NCI-H2029 treated with DMSO at 0.1 percent for 48 hours (cell line): ENCODE measurements around the gene TMOD3.

Experiments
- DNase-seq: peaks from one replicate; lab custom pipeline; 2025; lab: John Stamatoyannopoulos, UW

The TMOD3 gene

DNA sequence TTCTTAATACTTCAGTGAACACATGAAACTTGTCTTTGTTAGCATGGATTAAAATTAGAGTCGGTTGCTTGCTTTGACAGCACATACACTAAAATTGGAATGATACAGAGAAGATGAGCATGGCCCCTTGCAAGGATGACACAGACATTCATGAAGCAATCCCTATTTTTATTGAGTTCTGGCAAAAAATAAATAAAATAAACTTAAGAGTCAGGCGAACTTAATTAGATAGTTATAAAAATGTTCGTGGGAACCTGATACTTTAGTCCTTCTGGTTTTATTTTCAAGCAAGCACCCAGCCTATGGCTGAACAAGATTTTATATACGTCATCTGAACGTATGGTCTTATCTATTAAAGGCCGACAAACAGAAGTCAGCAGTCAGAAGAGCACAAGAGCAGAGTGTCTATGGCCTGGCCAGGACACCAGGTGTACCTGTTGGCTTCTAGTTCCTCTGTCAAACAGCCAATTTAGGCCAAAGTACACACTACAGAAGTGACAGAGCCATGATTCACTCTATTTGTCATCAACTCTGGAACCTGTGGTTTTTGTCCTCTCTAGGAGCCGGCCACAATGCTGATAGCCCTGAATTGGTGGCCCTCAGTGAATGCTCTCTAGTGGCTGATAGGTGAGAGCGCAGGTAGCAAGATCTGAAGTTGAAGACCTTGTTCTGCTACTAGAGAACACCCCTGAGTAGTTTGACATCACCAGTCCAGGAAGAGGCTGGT, 77.8 kb downstream of the TMOD3 start:
- peak; percentile 67 for DNase-seq

GRCh38 chr15:51908316-51908715, 78.9 kb downstream of the TMOD3 start:
- DNase-seq: no peak

DNA sequence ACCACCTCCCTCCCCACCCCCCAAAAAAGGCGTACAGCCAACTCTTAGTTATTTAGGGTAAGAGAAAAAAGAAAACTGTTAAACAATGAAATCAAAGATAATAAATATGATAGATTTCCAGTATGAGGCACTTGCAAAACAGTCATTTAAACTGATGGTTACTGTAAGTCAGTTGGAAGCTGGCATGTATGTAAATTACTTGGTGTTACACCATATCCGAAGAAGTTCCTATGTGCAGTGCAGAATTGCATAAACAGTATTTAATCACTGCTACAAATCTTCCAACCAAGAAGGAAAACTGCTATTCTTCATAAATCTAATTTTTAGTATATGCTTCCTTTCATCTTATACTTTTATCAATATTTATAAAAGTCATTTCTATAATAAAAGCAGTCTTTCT, 80.1 kb downstream of the TMOD3 start:
- no peak for DNase-seq

- DNase-seq: no peak
Measured at GRCh38 chr15:51912528-51912927, 83.1 kb downstream of the TMOD3 start.

DNA sequence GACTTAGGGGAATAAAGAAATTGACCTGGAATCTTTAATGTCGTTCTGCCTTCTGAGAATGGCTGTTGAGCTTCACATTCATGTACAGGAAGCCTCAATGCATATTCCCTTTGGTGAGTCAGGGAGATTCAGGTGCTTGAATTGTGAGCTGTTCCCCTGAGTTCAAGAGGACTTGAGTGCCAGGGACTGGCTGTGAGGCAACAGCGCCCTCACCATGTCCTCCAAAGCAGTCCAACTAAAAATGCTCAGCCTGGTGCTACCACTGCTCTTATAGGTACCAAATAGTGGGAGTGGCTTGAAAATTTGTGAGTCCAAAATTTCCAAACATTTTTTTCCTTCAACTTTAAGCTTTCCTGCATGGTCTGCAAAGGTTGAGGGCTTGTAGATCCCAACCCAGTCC, 88.0 kb downstream of the TMOD3 start:
- DNase-seq: no peak

DNA sequence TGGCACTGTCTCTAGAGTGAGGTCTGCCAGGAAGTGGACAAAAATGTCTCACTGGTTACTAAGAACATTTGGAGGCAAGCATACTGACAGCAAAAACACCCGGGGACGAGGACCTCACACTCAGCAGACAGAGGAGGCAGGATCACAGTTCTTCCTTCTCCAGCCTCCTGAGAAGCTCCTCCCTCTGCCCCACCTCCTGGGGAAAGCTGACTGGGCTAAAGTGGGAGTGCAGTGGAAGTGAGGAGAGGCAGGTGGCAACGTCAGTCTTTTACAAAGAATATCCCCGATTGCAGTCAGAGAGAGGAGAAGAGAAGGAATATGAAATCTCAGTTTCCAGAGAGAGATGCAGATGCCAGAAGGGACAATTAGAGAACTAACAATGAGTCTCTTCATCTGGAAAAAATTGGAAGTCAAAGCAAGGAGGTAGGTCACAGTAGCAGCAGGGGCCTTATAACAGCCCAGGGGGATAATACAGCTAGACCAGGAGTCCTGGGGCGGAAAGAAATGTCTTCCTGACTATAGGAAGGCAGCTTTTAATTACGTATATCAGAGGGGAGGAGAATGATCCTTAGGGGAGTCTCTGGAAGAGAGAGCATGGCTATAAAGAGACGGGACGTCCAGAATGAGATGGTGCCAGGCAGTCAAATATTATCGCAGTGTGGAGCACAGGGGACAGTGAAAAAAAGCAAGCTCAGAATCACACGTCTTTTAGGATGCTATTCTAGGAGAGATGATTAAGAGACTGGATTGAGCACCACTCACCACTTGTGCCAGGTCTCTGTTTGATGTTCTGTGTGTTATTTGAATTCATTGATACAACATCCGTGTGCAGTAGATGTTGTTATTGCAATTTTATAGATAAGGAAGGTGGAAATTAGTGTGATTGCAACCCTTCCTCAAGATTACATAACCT, 95.0 kb downstream of the TMOD3 start:
- DNase-seq: no peak

- no peak for DNase-seq
Measured at GRCh38 chr15:51926809-51927208, 97.4 kb downstream of the TMOD3 start.

DNA sequence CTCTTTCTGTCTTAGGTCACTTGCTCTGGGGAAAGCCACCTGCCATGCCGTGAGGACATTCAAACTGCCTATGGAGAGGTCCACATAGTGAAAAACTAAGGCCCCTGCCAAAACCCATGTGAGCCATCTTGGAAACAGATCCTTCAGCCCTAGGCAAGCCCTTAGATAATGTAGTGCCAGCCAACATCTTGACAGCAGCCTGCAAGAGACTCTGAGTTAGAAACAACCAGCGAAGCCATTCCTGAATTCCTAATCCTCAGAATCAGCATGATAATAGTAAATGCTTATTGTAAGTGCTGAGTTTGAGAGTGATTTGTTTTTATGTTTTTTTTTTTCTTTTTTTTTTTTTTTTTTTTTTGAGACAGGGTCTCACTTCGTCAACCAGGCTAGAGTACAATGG, 101.6 kb downstream of the TMOD3 start:
- DNase-seq: no peak

DNA sequence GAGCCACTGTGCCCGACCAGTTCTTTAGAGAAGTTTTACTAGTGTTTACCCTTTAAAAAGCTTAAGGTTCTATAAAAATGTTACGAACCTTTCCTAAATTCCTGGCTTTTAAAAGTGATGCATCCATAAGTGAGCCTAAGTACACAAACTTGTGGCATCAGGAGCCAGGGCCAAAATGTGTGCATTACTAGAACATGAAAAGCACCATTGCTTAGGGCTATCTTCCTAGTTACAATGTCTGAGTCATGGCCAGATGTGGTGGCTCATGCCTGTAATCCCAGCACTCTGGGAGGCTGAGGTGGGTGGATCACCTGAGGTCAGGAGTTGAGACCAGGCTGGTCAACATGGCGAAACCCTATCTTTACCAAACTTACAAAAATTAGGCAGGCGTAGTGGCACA, 102.2 kb downstream of the TMOD3 start:
- no peak for DNase-seq

DNA sequence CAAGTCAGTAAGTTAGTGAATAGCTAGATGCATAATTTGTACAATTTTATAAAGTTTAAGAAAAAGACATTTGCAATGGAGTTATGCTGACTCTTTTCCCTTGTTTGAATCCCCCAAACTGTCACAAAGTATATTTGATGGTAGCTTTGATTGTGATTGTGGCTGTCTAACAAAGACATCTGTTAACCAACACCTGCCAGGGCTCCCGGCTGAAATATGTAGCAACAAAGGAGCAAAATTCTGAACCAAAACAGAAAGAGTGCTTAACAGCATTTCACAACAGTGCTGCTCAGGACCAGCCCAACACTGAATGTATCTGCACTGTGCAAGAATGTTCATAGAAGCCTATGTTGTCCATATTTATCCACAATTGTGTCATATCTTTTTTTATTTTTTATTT, 102.7 kb downstream of the TMOD3 start:
- DNase-seq: no peak

- no peak for DNase-seq
Measured at GRCh38 chr15:51935466-51936104, 106.1 kb downstream of the TMOD3 start.

GRCh38 chr15:51936105-51936478, 106.6 kb downstream of the TMOD3 start:
- DNase-seq: no peak

DNA sequence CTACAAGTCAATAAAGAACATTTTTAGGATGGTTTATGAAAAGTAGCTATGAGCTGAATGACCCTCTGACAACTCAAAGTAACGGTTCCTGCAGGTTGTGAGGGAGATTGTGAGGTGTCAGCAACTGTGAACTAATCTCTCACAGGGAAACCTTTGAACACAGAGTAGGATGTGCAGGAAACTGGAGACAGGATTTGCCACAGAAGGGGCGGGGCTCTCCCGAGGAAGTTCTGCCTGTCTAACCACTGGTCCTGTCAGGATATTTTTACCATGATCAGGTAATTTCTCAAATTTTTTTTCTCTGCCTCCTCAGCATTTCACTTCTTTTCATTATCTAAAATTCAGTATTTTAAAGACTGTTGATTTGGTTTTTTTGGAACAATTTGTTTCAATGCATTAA, 108.8 kb downstream of the TMOD3 start:
- DNase-seq: no peak

DNA sequence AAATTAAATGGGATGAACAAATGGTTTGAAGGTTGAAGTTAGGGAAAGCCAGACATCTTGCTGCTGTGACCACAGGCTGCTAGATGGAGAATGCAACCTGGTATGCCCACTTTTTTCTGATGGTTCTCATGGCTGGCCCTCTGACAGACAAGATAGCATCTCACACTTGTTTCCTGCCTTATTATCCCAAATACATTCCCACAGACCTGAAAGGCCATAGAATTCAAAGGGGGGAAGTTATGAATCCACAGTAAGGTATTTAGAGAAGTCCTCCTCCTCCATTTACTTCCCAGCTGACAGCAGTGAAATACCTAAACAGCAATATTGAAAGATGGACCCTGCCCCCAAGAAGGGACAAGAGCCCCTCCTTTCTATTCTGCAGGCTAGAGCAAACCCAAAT, 109.8 kb downstream of the TMOD3 start:
- no peak for DNase-seq

- DNase-seq: no peak
Measured at GRCh38 chr15:51947124-51947523, 117.7 kb downstream of the TMOD3 start.

DNA sequence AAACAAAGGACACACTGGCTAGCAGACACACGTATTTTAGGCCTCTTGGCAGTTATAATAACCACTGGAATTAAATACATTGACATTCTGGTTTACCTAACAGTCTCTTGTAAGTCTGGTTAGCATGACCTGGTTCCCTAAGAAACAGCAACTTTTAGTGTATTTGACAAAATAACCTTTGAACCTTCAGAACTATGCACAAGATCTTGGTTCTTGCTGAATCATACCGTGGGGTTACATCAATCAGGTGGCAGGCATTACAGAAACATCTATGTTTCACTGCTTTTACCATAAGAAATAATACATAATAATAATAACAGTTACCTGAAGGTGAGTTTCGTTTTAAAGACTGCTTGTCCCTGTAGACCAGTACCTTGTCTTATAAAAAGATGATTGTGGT, 123.4 kb downstream of the TMOD3 start:
- DNase-seq: no peak

GRCh38 chr15:51955504-51955903, 126.1 kb downstream of the TMOD3 start:
- DNase-seq: no peak
